HG02678 (cell line): Measurements from ENCODE around the gene EPN2.
"Not testable (repeated sequence)": the region's sequence is repeated elsewhere in the genome, so short reads cannot be mapped to it uniquely, and the experiment has no call there.

ENCODE experiments used
- ATAC-seq: cut with Tn5 transposase; IDR thresholded peaks from one replicate; pipeline ENCODE4 v1.9.1; 2021; ENCODE audit warnings: mild to moderate bottlenecking, moderate library complexity; ENCODE audit not compliant: unreplicated experiment

Gene EPN2

DNA sequence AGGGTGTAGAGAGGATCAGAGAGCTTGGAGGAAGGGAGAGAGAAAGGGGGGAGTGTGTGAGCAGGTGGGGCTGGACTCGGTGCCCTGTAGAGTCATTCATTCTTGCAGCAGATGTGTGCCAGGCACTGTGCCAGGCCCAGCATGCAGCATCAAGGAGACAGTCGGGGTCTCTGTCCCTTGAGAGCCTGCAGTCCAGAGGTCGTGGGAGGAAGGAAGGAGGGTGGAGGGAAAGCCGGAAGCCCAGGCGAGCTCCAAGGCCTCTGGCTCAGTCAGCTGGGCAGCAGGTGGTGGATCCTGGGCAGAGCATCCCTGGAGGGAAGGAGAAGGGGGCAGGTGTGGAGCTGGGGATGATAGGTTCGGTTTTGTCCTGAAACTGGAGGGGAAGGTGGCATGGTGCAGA, 27.5 kb downstream of the EPN2 start:
- ATAC-seq: no peak

DNA sequence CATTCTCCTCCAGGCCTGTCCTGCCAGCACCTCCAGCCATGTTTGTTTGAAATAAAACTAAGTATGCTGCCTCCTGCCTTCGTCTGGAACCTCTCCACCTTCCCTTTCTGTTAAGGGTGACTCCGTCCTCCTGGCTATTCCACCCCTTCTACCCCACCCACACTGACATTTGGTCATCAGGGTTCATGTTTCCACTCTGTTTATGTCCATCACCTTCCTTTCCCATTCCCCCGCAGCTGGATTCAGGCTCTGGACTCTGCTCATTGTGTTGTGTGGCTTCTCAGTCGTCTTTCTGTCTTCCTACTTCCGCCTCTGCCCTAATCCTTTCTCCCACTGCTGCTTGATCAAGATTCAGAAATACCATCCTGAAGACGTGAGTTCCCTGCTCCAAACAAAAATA, 28.6 kb downstream of the EPN2 start:
- ATAC-seq: no peak

DNA sequence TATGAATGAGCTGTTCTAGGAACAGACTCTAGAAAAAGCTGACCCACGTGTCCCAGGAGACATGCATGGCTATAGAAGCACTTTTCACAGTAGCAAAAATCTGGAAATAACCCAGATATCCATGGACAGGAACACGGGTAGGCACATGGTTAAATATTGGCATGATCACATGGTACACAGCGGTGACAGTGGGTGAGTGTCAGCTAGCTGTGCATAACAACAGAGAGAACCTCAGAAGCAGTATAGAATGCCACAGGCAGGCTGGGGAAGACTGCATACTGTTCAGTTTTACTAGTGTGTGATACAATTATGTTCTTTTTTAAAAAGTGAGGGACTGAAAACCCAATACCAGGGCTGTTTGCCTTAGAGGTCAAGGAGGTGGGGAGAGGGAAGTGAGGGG, 31.4 kb downstream of the EPN2 start:
- ATAC-seq: no peak

DNA sequence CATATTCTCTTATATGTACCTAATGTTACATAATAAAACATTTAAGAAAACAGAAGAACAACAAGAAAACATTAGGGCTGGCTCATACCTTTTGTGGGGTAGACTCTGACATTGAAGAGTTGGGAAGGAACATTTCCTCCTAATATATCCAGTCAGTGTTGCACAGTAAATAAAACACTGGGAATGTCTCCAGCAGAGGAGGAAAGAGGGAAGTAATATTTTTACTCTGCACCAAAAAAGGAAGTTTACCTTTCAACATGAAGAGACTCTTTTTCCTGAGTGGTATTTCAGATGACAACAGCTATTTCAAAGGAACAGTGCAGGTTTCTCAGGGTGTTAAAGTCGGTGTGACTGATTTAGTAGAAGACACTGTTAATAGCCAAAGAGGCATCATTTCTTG, 31.9 kb downstream of the EPN2 start:
- no peak for ATAC-seq

DNA sequence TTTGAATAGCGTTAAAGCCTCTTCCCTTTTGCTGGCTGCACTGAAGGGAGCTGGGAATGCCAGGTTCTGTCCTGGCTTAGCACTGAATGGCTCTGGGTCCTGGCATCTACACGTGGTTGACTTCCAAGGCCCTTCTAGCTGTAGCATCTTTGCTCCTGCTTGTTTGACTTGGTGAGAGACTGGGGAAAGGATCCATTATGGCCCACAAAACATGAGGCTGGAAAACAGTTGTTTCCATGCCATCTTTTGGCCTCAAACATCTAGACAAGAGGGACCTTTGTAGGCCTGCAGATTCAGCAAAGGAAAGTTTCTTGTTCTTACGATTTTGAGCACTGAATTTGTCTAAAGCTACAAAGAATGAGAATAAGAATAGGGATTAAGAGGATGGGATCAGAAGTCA, 32.5 kb downstream of the EPN2 start:
- no peak for ATAC-seq

DNA sequence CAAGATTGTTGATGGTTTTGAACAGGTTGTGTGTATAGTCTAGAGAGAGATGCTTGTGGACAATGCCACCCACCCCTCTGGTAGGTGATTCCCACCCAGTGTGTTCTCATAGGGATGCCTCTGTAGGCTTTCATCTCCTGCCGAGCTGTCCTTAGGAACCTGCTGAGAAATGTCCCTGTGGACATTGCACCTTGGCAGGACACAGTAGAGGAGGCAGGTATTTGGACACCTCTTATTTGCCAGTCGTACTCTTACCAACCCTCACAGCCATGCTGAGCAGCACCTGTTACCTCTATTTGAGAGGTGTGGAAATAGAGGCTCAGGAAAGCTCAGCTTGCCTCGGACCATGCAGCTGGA, 33.2 kb downstream of the EPN2 start:
- ATAC-seq: no peak

DNA sequence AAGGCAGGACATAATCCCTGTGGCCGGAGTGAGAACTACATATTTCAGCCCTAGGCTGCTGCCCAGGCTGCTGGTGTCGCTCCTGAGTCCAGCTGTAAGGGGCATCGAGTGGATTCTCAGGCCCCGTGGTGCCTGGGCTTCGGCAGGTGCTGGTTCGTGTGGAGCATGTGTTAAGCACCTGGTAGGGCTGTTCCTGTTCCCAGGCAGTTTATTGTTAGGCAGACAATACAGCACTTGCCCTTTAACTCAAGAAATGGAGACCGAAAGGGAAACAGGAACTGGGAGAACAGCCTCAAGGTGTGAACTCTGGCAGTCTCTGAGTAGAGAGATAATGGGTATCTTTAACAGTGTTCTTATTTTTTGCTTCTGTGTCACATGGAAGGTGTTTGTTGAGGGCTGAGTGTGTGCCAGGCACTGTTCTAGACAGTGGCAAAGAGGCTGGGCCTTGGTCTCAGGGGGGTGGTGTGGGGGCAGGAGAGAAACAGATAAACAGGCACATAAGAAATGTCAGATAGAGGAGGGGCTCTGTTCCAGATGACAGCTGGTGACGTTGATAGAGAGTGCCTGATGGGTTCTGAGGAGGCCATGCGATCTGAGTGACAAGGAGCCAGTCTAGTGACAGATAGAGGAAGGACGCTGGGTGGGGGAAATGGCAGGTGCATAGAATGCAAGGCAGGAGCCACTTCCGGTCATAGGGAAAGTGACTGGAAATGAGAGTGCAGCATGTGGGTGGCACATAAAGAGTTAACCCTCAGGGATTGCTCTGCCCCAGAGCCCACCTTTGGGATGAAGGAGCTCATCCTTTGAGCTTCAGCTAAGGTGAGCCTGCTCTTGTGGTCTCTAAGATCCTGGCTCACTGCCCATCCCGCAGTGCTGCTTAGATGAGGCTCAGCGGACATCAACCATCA, 33.8 kb downstream of the EPN2 start:
- peak; percentile 69 for ATAC-seq

DNA sequence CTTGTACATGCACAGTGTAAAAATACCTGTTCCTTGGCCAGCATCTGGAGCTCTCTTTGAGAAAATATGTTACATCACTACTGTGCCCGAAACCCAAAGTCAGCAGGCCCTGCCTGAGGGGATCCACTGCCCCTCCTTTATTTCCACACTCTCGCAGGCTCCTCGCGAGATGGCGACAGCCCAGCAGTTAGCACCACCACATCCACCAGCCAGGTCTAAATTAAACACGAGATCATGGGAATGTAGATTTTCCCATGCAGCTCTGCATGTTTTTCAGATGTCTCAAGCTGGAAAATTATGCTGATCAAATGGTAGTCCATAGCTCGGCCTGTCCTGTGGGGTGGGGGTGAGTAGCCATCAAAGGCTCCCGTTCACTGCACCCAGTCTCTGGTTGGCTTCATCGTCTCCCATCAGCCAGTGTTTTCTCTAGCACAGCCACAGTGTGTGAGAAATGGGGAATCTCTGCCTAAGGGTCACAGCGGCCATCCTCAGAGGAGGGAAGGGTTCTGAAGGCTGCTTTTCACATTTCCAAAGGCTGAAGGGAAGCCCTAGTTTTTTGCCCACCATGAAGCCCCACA, 34.7 kb downstream of the EPN2 start:
- ATAC-seq: no peak

DNA sequence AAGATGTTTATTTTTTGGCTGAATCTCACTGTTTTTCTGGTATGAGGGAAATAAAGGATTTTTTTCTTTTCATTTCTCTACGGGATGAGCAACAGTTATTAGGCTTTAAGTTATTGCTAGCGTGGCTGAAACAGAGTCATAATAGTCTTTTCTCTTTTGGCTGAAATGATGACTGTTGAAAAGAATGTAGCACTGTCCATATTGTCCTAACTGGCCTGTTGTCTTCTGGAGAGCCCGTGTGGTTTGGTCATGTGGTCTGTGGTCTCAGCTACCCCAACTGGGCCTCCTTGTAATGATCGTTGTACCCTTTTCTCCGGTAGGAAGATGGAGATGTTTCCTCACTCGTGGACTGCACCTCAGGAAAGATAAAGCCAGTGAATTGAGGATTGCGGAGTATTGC, 36.6 kb downstream of the EPN2 start:
- ATAC-seq: no peak

DNA sequence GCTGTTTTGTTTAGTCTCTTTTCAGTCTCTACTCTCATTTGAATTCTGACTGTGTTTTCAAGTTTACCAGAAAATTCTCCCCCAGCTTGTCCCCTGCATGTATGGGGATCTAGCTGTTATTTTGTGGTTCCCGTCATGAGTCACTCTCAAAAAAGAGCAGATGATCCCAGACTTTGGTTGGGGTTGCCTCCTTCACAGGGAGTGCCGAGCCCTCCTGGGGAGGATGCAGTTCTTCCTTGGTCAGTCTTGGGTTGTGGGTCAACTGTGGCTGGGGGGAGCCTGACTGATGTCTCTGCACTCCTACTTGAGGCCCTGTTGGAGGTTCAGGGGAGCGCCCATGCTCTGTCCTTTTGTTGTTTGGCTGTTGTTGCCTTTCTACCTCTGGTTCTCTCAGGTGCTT, 37.7 kb downstream of the EPN2 start:
- no peak for ATAC-seq

DNA sequence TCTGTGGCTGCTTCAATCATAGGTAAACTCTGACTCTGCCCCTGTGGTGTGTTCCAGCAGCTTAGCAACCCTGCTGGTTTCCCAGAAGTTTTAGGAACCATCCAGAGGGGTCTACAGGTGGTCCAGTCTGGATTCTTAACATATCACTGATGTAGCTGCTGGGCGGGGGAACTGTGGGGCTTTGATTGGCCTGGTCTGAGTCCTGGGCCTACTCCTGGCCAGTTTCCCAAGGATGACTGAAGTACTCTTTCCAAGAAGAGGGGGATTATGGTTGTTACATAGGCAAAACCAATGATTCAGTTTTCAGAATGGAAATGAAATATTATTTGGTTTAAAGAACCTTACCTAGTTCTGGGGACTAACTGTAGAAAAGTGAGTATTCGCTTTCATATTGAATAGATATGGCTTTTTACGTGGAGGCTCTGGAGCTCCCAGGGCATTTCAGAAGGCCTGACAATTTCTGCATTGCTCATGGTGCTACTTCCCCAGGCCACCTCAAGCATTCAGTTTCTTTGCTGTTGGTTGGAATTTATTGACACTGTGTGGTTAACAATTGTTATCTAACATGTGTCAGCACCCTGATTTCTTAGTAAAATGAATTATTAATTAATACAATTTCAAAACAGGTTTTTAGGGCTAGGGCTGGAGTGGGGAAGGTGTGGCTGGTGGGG, 38.4 kb downstream of the EPN2 start:
- no peak for ATAC-seq

DNA sequence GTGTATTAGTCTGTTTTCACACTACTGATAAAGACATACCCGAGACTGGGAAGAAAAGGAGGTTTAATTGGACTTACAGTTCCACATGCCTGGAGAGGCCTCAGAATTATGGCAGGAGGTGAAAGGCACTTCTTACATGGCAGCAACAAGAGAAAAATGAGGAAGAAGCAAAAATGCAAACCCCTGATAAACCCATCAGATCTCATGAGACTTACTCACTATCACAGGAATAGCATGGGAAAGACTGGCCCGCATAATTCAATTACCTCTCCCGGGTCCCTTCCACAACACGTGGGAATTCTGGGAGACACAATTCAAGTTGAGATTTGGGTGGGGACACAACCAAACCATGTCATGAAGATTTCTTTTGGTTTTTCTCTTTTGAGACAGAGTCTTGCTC, 41.1 kb downstream of the EPN2 start:
- not testable (repeated sequence) for ATAC-seq

DNA sequence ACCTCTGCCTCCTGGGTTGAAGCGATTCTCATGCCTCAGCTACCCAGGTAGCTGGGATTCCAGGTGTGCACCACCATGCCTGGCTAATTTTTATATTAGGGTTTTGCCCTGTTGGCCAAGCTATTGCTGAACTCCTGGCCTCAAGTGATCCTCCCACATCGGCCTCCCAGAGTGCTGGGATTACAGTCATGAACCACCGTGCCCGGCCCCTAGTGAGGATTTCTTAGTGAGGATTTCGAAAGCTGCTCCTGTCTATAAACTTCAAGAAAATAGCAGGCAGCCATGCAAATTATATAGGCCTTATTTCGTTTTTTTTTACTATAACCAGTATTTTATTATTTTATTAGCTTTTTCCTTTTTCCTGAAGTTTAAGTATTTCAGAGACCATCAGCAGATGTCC, 41.6 kb downstream of the EPN2 start:
- no peak for ATAC-seq

DNA sequence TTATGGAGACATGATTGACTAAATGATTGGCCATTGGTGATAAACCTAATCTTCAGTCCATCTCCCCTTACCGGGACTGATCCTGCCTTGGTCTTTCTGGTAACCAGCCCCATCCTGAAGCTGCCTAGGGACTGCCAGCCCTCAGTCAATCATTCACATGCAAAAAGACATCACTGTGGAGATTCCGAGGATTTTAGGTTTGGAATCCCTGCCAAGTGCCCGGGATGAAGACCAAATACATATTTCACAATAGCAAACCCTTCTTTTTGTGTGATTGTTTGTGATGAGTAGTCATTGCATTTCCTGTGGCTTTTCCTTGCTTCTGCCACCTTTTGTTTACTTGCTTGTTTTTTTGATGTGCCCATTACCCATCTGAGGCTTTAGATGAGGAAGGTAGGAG, 44.0 kb downstream of the EPN2 start:
- no peak for ATAC-seq

DNA sequence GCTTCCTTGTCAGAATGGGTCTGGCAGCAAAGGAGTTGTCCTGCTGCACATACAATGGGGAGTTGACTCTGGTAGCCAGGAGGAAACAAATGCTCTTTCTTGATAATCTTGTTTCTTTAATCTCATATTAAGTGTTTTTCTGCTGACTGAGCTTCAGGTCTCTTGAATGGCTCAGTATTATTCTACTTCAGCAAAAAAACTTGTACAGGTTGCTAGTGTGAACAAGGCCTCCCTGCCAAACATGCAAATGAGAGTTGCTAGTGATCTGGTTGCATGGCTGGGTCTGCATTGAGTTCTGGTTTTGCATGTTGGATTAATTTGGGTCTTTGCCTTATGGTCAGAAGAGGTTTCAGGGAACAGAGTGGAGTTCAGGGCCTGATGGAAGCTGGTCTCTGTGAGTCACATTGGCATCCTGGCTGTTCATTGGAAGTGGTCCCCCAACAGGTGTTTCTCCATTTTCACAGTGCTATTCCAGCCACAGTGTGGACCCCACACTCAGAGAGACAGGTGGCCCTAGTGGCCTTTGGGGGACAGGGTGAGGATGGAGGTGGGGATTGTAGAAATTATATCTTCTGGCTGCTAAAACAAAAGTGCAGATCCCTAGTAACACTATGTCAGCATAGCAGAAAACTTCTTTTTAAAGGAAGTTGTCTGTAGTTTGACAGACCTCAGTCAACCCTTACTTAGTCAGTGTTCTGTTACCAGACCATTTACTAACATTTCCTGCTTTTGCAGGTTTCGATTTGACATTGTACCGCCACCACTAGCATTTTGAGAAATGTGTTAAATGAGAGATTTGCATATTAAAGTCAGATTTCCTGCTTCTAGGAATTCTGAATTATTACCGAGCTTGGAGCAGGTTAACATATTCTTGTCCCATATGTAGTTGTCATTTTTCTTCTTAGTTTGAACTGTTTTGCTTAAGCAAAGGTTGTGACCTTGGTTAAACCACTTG, 47.1 kb downstream of the EPN2 start:
- peak; percentile 49 for ATAC-seq

DNA sequence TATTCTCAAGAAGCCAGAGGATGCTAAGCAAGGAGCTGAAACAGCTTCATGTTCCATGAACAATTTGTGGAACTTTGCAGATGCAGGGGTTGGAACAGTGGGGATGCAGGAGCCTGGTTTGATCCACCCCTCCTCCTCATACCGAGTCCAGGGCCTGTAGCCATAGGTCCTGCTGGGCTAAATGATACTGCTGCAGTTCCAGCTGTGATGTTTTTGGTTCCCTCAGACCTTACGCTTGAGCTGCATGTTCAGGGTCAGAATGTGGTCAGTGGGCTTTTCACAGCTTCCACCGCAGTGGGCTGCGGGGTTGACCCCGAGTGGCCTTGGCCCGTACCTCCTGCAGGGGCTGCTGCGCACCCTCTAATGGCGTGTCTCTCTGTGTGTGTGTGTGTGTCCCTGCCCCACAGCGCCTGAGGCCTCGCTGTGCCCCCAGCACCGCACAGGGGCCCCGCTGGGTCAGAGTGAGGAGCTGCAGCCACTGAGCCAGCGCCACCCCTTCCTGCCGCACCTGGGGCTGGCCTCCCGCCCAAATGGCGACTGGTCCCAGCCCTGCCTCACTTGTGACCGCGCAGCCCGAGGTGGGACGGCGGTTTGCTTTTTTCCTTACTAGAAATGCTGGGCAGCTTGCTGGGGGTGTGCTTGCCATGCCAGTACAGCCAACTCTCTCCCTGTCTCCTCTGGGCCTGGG, 48.2 kb downstream of the EPN2 start:
- no peak for ATAC-seq

DNA sequence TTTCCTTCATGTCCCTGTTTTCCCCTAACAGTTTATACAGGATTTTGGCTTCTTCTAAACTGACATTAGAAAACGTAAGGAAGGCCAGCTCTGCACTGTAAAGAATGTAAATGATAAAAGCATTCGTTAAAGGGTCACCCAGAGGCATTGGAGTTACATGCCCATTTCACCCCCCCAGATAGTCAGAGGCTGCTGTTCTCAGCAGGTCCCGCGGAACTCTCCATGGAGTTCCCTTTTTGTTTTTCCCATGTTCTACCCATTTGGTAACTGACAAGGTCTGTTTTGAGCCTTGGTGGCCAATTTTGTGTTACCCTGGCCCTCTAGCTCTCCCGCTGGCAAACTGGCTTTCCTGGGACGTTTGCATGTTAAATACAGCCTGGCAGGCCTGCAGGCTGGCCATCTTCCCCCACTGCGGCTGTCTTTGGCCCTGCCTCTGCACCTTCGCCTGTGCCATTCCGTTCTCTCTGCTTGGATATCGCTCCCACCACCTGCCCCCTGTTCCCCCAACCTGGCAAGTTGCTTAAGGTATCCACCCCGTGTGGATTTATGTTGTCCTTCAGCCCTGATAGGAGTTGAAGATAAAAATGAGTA, 49.7 kb downstream of the EPN2 start:
- ATAC-seq: no peak

DNA sequence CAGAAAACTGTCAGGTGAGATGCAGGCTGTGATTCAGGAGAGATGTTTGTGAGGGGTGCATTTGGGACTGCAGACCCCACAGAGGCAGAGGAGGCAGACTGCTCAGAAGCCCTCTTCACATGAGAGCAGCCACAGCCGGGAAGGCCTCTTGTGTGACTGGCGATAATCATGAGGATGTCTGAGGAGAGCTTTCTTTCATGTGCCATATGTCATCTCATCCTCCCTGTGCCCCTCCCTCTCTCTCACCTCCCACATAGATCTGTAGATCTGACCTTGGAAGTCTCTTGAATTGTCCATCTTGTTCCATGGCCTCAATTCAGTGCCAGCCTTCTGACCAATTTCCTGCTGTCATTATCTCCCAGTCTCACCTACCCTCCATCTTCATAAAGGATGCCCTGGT, 50.5 kb downstream of the EPN2 start:
- no peak for ATAC-seq

DNA sequence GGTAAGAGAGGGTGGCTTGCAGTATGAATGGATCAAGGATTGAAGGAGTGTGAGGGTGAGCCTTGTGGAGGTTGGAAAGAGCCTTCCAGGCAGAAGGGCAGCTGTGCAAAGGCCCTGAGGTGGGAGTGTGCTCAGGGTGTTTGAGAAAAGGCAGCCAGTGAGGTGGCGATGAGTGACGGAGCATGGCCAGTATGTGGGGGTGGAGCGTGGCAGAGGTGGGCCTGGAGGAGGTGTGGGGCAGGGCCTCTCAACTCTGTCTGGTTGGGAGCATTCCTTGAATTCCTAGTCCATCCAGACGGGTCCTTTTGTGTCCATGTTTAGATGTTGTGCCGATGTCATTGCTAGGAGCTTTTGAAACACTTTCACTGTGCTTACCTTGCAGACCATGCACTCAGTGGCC, 51.3 kb downstream of the EPN2 start:
- no peak for ATAC-seq

DNA sequence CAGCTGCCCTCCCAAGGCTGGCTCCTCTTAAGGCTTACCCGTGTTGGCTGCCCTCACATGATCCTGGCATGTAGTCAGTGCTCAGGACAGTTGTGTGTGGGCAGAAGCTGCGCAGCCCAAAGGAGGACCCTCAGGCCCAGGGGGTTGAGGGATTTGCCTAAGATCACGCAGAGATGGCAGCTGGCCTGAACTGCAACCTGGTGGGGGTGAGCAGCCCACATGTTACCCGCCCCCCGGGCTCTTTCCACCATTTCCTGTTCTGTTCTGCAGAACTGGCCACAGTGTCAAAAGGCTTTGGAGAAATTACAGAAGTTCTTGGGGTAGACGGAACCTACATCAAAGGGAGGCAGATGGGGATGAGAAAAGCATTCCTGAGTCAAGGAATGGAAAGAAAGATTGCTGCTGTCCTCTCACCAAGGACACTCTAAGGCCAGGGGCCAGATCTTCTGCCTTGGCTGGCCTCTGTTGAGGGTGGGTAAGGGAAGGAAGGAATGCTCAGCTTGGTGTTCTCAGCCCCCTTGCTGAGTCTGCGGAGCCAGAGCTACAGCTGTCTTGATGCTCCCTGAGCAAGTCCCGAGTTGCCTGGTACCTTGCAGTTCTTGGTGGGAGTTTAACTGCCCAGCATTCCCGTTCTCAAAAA, 53.0 kb downstream of the EPN2 start:
- no peak for ATAC-seq
